ENCODE results near the gene SLC22A15.

The SLC22A15 gene
- total RNA-seq = 0.06 to 5.4 (median 1.3) reads per million in 9 experiments

GRCh38 chr1:115976062-115976920, at the start of gene SLC22A15:
Gene SLC22A15 (plus strand): TSS chr1:115976513. CDS start chr1:115976628, 115 bp downstream.
- H3K27me3 Mint-ChIP-seq = peaks cover 6 to 15% of the 10 kb centered on the region in 2 donors
- peak within 1 kb of the TSS; percentile 90 to 91 for H3K4me3 Mint-ChIP-seq
- H3K27ac Mint-ChIP-seq = peak within 1 kb of the TSS; percentile 87 to 89
- no peaks in the 10 kb centered on the region for H3K9me3 Mint-ChIP-seq
- peak; percentile 76 for ATAC-seq (replicated peaks)
- H3K36me3 Mint-ChIP-seq (ENCODE audit: insufficient read depth) = no peaks in the 10 kb centered on the region
- DNase-seq = peak; percentile 16 to 26 (median 20)
- H3K4me1 Mint-ChIP-seq (ENCODE audit: low read depth in 2 of 2) = peaks cover 4 to 11% of the 10 kb centered on the region in 2 donors

- Mint-ChIP-seq H3K36me3 (ENCODE audit: insufficient read depth) (no peaks in the 10 kb centered on the region), H3K27ac (no peak overlapping the region), H3K9me3 (no peaks in the 10 kb centered on the region), H3K4me3 (no peak overlapping the region), H3K4me1 (ENCODE audit: low read depth in 2 of 2) (peaks cover 4 to 5% of the 10 kb centered on the region in 2 donors), H3K27me3 (peaks cover 18 to 19% of the 10 kb centered on the region in 2 donors)
- DNase-seq = no peak
- no peak for ATAC-seq (replicated peaks)
These were observed 48.3 kb upstream of the SLC22A15 start for GRCh38 chr1:115927971-115928370.

GRCh38 chr1:115929881-115930280, 46.4 kb upstream of the SLC22A15 start:
- H3K9me3 Mint-ChIP-seq = peaks cover 0 to 3% of the 10 kb centered on the region in 2 donors
- H3K27ac Mint-ChIP-seq = no peak overlapping the region

GRCh38 chr1:115933625-115934024, 42.7 kb upstream of the SLC22A15 start:
- Mint-ChIP-seq H3K4me1 (ENCODE audit: low read depth in 2 of 2) (no peaks in the 10 kb centered on the region), H3K27ac (no peak overlapping the region), H3K36me3 (ENCODE audit: insufficient read depth) (no peaks in the 10 kb centered on the region), H3K27me3 (peaks cover 17 to 34% of the 10 kb centered on the region in 2 donors), H3K9me3 (peaks cover 0 to 3% of the 10 kb centered on the region in 2 donors), H3K4me3 (no peak overlapping the region)
- no peak for DNase-seq
- no peak for ATAC-seq (replicated peaks)

More at GRCh38 chr1:115929881-115930280, 46.4 kb upstream of the SLC22A15 start:
- peaks cover 16 to 22% of the 10 kb centered on the region in 2 donors for H3K27me3 Mint-ChIP-seq
- ATAC-seq (replicated peaks) (no peak), DNase-seq (no peak)
- no peaks in the 10 kb centered on the region for H3K36me3 Mint-ChIP-seq (ENCODE audit: insufficient read depth)
- H3K4me1 Mint-ChIP-seq (ENCODE audit: low read depth in 2 of 2) = no peaks in the 10 kb centered on the region
- no peak overlapping the region for H3K4me3 Mint-ChIP-seq

- Mint-ChIP-seq H3K27me3 (peaks cover 9 to 26% of the 10 kb centered on the region in 2 donors), H3K27ac (no peak overlapping the region), H3K4me3 (no peak overlapping the region), H3K4me1 (ENCODE audit: low read depth in 2 of 2) (no peaks in the 10 kb centered on the region), H3K9me3 (peaks cover 0 to 5% of the 10 kb centered on the region in 2 donors), H3K36me3 (ENCODE audit: insufficient read depth) (no peaks in the 10 kb centered on the region)
- ATAC-seq (replicated peaks) = no peak
- DNase-seq = no peak
These were observed 36.9 kb upstream of the SLC22A15 start for GRCh38 chr1:115939455-115939854.

GRCh38 chr1:115946116-115946515, 30.2 kb upstream of the SLC22A15 start:
- H3K36me3 Mint-ChIP-seq (ENCODE audit: insufficient read depth) = peaks cover 4% of the 10 kb centered on the region
- H3K27me3 Mint-ChIP-seq = peaks cover 37 to 41% of the 10 kb centered on the region in 2 donors
- no peak for DNase-seq
- no peak overlapping the region for H3K4me3 Mint-ChIP-seq
- no peak for ATAC-seq (replicated peaks)
- no peaks in the 10 kb centered on the region for H3K4me1 Mint-ChIP-seq (ENCODE audit: low read depth in 2 of 2)
- no peaks in the 10 kb centered on the region for H3K9me3 Mint-ChIP-seq
- no peak overlapping the region for H3K27ac Mint-ChIP-seq

GRCh38 chr1:115949156-115949555, 27.2 kb upstream of the SLC22A15 start:
- ATAC-seq (replicated peaks) = no peak
- no peak overlapping the region for H3K27ac Mint-ChIP-seq
- DNase-seq = no peak
- H3K27me3 Mint-ChIP-seq = peaks cover 33 to 35% of the 10 kb centered on the region in 2 donors
- no peak overlapping the region for H3K4me3 Mint-ChIP-seq
- H3K9me3 Mint-ChIP-seq = no peaks in the 10 kb centered on the region
- peaks cover 4% of the 10 kb centered on the region for H3K36me3 Mint-ChIP-seq (ENCODE audit: insufficient read depth)
- no peaks in the 10 kb centered on the region for H3K4me1 Mint-ChIP-seq (ENCODE audit: low read depth in 2 of 2)

GRCh38 chr1:115951560-115951959, 24.8 kb upstream of the SLC22A15 start:
- Mint-ChIP-seq H3K27ac (no peak overlapping the region), H3K27me3 (peaks cover 40% of the 10 kb centered on the region in 2 donors), H3K4me3 (no peak overlapping the region), H3K9me3 (no peaks in the 10 kb centered on the region), H3K4me1 (ENCODE audit: low read depth in 2 of 2) (no peaks in the 10 kb centered on the region), H3K36me3 (ENCODE audit: insufficient read depth) (peaks cover 4% of the 10 kb centered on the region)
- ATAC-seq (replicated peaks) (no peak), DNase-seq (no peak)

GRCh38 chr1:115952547-115952946, 23.8 kb upstream of the SLC22A15 start:
- Mint-ChIP-seq H3K36me3 (ENCODE audit: insufficient read depth) (peaks cover 4% of the 10 kb centered on the region), H3K27me3 (peaks cover 38 to 40% of the 10 kb centered on the region in 2 donors), H3K4me3 (no peak overlapping the region), H3K27ac (no peak overlapping the region), H3K4me1 (ENCODE audit: low read depth in 2 of 2) (no peaks in the 10 kb centered on the region), H3K9me3 (no peaks in the 10 kb centered on the region)
- ATAC-seq (replicated peaks) (no peak), DNase-seq (no peak)

GRCh38 chr1:115953180-115953579, 23.1 kb upstream of the SLC22A15 start:
- H3K4me1 Mint-ChIP-seq (ENCODE audit: low read depth in 2 of 2) = no peaks in the 10 kb centered on the region
- H3K4me3 Mint-ChIP-seq = no peak overlapping the region

GRCh38 chr1:115954684-115955083, 21.6 kb upstream of the SLC22A15 start:
- H3K9me3 Mint-ChIP-seq = no peaks in the 10 kb centered on the region
- H3K4me3 Mint-ChIP-seq = no peak overlapping the region
- no peaks in the 10 kb centered on the region for H3K36me3 Mint-ChIP-seq (ENCODE audit: insufficient read depth)
- ATAC-seq (replicated peaks) = no peak
- H3K4me1 Mint-ChIP-seq (ENCODE audit: low read depth in 2 of 2) = no peaks in the 10 kb centered on the region
- H3K27me3 Mint-ChIP-seq = peaks cover 27 to 29% of the 10 kb centered on the region in 2 donors
- DNase-seq = no peak
- no peak overlapping the region for H3K27ac Mint-ChIP-seq

More at GRCh38 chr1:115953180-115953579, 23.1 kb upstream of the SLC22A15 start:
- DNase-seq (no peak), ATAC-seq (replicated peaks) (no peak)
- Mint-ChIP-seq H3K36me3 (ENCODE audit: insufficient read depth) (peaks cover 4% of the 10 kb centered on the region), H3K9me3 (no peaks in the 10 kb centered on the region), H3K27ac (no peak overlapping the region), H3K27me3 (peaks cover 38% of the 10 kb centered on the region in 2 donors)

GRCh38 chr1:115955228-115955627, 21.1 kb upstream of the SLC22A15 start:
- Mint-ChIP-seq H3K9me3 (no peaks in the 10 kb centered on the region), H3K27ac (no peak overlapping the region), H3K27me3 (peaks cover 23 to 24% of the 10 kb centered on the region in 2 donors), H3K4me1 (ENCODE audit: low read depth in 2 of 2) (no peaks in the 10 kb centered on the region), H3K4me3 (no peak overlapping the region), H3K36me3 (ENCODE audit: insufficient read depth) (no peaks in the 10 kb centered on the region)
- ATAC-seq (replicated peaks) = no peak
- no peak for DNase-seq

- DNase-seq (no peak), ATAC-seq (replicated peaks) (no peak)
- Mint-ChIP-seq H3K4me1 (ENCODE audit: low read depth in 2 of 2) (no peaks in the 10 kb centered on the region), H3K27me3 (peaks cover 50 to 56% of the 10 kb centered on the region in 2 donors), H3K36me3 (ENCODE audit: insufficient read depth) (no peaks in the 10 kb centered on the region), H3K4me3 (no peak overlapping the region), H3K27ac (no peak overlapping the region), H3K9me3 (no peaks in the 10 kb centered on the region)
These were observed 17.4 kb upstream of the SLC22A15 start for GRCh38 chr1:115958866-115959265.

GRCh38 chr1:115969509-115969908, 6.8 kb upstream of the SLC22A15 start:
- H3K27me3 Mint-ChIP-seq = peaks cover 37 to 40% of the 10 kb centered on the region in 2 donors
- H3K9me3 Mint-ChIP-seq = no peaks in the 10 kb centered on the region
- no peaks in the 10 kb centered on the region for H3K36me3 Mint-ChIP-seq (ENCODE audit: insufficient read depth)
- no peak for ATAC-seq (replicated peaks)
- no peak overlapping the region for H3K27ac Mint-ChIP-seq
- no peak overlapping the region for H3K4me3 Mint-ChIP-seq
- no peaks in the 10 kb centered on the region for H3K4me1 Mint-ChIP-seq (ENCODE audit: low read depth in 2 of 2)
- no peak for DNase-seq
